ENCODE results near the gene ICAM1.

- TF ChIP-seq ZNF274 (IDR thresholded peaks at IDR 0.05; ENCODE audit: low read depth, low read length) (no peak), YY1 (IDR thresholded peaks at IDR 0.05; ENCODE audit: insufficient read depth, insufficient read length) (no peak), SUZ12 (IDR thresholded peaks at IDR 0.05; ENCODE audit: extremely low read depth, insufficient read depth, insufficient read length) (no peak)
Observed at GRCh38 chr19:10252707-10253106, 18.2 kb upstream of the ICAM1 start.
